SKM-1 treated with dmso at 0.1 percent for 144 hours (cell line): Measurements from ENCODE around the gene ZNF236.

Experiments
- DNase-seq: peaks from one replicate; lab custom pipeline; 2025; ENCODE audit not compliant: unreplicated experiment; lab: John Stamatoyannopoulos, UW

The ZNF236 gene

DNA sequence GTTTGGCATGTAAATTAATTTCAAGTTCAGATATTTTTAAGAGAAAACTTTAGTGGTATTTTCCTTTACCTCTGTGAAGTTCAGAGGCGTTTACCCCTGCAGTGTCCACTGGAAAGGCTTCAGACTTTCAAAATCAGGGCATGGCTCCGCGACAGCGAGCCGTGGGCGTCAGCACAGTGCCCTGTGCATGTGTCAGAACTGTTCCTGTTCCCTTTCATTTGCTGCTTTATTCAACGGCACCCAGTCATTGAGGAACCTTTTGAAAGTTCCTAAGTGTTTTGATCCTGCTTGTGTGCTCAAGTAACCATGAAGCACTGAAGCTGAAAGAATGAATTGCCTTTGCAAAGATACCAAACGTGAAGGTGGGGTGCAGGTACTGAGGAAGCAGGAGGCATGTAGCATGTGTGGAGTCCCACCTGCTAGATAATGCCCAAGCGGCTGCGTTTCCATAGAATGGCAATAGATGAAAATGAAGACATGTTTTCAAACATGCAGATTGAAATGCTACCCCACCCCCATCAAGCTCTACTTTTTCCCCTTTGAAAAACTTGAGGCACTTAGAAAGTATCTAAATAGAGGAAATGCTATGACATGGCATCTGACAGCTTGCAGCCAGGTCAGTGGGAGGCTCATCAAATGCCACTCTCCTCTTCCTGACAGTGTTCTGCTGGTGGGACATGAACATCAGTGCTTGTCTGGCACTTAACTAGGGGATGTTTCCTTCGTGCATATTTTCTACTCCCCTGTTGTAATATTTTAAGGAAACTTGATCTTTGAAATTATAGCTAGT lies 148.6 kb downstream of the ZNF236 start:
- no peak for DNase-seq

DNA sequence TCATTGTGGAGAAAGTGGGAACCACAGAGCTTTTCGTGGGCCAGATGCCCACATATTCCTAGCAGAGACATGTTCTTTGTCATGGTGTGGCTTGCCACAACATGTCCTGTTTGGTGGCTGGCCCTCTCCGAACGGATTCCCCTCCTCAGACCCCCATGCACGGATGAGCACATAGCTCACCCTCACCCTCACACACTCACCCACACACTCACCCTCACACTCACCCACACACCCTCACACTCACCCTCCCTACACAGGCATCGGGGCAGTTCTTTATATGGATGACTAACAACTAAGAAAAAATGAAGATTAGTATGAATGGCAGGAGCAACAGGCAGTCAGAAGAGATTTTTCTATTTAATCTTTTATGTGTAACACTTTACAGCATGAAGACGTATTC lies 149.9 kb downstream of the ZNF236 start:
- DNase-seq = no peak

DNA sequence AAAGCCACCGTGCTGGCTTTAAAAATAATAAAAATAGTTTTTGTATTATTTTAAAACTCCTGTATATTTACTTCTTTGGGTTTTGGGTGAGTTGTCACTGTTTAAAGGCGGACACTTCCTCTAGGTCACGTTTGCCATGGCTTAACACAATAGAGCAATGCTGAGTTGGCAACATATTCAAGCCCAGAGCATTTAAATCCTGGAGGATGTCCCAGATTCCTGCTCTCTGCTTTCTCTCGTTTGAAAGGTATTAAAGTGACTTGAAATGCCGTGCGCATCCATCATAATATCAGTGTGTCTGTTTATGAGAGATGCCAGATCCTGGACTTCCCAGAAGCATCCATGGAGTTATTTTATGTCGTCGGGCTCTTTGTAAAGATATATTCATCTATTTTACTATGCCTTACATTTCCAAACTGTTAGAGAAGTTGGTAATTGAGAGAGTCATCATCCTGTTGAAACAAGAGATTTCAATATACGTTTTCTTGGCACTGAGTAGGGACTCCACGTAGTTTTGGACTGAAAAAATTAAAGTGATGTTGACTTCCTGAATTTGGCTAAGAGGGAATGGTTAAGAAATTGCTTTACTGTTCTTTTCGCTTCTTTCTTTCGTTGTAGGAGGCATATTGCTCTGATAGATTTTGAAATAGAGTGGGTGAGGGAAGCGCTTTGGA lies 150.6 kb downstream of the ZNF236 start:
- DNase-seq = no peak

DNA sequence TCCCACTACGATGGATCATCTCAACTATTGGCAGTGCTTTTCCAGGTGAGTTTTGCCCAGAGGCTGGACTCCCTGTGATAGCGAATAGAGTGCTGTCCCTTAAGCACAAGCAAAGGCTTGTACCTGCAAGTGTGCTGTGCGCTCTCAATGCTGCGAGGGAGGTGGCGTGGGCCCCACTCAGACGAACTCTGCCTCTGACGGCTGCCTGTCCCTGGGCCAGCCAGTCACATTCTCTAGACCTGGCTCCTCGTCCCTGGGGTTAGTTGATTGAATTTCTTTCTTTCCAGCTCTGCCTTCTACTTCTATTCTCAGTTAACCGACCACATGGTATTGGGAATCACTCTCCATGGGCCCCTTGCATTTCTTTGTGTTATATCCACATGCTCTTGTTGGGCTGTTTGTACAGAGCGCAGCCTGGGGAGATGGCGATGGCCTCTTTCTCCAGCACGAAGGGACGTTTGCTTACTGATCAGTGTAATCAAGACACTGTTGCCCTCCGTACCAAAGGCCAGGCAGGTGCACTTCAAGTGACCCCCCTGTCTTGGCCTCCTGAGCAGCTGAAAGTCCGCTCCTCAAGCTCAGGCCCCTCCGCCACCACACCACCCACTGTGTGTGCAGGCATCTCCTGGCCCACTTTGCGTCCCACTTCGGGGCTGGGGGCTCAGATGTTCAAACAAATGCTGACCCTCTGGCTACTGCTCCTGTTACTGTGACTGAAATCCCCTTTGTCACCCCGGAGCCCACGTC lies 151.3 kb downstream of the ZNF236 start:
- no peak for DNase-seq

DNA sequence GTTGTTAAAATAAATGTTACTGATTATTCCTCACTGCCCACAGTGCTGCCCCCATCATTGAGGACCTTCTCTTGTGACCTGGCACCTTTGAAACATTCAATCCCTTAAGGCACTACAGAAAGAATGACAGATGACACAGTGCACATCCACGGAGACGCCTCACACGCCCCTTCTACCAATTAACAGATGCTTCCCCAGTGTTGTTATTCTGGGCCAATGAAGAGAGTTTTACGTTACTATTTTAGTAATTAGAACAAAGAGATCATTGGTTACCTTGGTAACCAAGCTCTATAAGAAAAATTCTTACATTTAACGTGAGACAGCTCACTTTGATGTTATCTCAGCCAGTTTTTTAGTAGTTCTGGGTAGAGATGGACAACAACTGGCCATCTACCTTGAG lies 152.0 kb downstream of the ZNF236 start:
- no peak for DNase-seq

DNA sequence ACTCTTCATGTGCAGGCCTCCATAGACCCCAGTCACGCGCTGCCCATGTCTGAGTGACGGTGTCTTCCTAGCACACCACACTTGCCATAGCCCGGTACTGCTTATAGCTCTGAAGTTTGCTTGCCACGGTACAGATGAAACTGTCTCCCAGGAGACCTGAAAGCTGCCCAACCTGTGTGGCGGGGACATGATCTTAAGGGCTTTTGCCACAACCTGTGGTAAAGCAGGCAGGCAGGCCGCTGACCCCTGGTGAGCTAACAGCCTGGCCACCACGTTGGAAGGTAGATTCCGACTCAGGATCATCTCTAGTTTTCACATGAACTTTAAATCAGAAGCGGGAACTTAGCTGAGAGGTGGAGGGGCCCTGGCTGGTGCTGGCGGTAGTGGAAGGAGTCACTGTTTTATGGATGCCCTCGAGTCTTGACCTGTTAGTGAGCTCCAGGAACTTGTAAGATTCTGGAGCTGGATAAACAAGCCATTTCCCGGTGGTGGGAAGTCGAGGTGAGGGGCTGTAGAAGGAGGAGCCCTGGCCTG lies 153.3 kb downstream of the ZNF236 start:
- no peak for DNase-seq

DNA sequence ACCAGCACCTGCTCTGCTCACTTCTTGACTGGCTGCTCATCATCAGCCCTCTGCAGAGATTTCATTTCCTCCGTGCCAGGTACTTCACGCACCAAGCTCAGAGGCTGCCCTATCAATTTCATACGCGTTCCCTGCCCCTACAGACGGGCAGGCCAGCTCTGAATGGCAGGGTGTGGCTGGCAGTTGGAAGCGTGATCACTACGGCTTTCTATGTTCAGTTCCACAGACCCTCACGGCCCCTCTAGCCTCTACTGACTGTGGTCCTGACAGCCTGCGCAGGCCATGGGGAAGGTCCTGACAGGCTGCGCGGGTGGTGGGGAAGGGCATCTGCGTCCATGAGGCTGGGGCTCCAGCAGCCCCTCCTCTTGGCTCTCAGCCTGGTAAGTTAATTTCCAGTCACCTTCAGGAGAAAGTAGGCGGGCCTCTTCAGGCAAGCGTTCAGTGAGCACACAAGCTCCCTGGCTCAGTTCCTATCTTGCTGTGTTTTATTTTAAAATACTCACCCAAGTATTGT lies 154.8 kb downstream of the ZNF236 start:
- DNase-seq = no peak

DNA sequence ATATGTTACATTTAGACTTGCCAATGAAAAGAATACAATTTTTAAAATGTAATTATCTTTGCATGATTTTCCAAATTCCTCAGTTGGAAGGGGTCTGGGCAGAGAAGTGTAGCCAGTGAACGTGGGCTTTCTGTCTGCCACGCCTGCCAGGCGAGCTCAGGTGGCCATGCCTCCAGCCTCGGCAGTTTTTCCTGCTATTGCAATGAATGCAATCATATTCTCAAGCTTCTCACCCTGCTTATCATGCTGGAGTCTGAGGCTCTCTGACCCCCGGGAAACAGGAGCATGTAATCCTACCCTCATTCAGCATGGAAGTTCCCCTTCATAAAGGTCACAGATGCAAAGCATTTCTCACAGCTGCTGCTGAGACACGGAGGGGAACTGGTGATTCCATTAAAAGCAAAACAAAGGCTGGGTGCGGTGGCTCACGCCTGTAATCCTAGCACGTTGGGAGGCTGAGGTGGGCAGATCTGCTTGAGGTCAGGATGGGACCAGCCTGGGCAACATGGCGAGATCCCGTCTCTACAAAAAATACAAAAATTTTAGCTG lies 155.4 kb downstream of the ZNF236 start:
- DNase-seq = no peak

DNA sequence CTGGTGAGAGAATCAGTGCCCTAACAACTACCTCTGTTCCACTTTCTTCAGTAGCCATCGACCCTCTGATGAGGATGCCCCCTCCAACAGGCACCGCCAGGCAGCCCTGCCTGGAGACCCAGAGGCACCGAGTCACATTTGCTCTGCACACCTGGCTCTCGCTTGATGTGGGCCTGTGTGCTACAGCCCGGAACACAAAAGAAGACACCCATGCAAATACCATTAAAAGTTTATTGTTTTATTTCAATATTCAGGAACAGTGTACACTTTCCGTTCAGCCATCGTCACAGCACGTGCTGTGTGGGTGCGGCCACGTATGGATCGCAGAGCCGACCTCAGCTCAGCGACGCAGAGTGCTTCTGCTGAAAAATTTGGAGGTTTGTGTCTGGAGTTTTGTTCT lies 156.3 kb downstream of the ZNF236 start:
- no peak for DNase-seq

DNA sequence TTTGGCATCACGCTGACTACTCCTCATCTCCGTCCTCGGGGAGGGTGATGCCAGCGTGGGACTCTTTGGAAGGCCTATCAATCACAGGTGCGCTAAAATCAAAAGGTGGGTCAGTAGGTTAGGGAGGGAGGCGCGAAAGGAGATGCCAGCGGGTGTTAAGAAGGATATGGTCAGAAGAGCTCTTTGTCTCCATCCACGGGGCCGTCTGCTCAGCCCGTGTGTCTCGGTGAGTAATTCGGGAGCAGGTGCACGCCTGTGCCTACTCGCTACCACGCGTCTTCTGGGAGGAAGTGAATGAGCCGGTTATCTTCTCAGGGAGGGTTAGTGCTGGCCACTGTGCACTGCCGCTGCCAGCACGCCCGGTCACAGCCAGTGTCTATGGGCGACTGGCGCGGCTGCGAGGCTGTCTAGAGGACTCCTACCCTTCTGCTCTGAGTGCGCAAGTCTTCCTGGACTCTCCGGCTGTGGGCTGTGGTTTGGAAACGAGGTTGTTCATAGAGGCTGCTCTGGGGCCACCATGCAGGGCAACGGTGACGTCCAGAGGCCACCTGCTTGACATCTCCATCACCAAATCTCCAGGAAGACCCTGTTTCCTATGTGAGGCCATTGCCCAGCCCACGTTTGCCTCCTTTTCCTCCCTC lies 156.9 kb downstream of the ZNF236 start:
- no peak for DNase-seq

DNA sequence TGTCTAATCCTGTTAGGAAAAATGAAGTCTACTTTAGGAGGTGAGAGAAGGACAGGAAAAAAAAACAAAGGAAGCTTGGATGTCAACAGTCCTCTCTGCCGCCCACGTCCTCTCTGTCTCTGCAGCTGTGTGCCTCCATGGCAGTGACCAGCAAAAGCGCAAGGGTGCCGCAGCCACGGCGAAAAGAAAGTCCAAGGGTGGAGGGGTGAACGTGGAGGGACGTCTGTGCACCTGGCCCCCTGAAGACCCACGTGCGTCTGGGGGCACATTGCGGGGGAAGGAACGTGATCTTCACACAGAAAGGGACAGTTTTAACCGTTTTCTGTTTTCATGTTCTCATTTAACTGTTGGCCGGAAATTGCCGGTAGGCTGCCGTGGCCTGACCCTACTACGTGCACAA lies 157.5 kb downstream of the ZNF236 start:
- no peak for DNase-seq

DNA sequence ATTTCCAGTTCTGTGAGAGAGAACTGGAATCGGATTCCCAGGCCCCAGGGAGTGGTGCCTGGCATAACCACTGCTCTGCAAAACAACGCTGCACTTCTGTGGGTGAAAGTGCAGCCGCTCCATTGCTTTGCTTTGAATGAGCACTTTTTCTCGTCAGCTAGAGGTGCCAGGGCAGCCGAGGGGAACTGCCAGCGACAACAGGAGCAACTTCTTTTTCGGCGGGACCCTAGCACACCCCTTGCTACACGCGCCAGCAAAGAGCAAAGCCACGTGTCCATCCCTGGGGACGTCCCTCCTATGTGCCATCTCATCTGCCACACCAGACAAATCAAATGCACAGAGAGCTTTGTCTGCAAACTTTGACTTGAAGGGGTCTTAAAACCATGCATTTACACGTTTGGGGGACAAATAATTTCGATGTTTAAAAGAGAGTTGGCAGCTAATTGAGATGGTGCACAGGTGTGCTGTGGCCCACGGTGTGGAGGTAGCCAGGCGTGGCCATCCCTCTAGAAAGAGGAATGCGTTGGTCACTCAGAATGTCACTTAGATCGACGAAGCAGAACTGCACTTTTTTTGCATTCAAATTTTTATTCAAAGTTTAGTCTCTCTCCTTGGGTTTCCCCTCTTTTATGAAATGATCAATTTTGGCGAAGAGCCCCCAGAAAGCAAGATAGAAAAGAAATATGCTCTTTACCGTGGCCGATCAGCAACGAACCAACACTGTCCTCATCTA lies 158.5 kb downstream of the ZNF236 start:
- no peak for DNase-seq

DNA sequence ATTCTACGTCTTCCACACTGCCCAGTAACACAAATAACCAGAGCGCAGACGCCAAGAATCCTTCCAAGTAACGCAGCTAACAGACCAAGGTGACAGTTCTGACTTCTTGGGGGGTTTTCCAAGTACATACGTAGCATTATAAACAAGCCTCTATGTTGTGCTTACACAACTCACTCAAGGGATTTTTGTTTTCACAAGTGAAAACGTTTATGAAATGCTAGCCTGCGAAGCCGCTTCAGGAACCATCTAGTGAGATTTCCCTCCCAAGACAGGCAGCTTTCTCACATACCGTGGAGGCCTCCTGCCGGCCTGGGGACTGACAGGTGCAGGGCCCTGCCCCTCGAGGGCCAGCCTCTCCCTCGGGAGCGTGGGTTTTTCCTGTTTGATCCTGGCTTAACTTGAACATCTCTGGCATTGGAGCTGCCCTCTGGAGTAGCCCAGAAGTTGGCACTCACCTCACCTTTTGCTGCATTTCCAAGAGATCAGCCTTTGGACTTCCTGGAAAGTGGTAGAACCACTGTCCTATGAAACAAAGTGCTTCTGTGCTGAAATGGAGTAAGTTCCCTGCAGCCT lies 159.1 kb downstream of the ZNF236 start:
- DNase-seq = no peak

DNA sequence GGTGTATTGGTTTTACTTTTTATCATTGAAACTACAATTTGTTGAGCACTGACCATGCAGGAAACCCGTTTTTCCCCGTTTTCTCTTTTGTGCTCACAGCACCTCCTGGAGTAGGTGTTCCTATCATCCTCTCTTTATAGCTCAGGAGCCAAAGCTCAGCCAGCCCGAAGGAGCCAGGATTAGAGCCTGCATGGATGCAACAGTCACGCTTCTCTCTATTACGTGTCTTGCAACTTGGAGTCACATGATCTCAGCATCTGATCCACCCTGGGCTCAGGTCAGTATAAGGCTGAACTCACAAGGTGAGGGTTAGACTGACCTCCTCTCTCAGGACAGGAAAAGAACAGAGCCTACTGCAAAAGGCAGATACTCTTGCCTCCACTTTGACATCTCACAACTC lies 159.7 kb downstream of the ZNF236 start:
- no peak for DNase-seq

DNA sequence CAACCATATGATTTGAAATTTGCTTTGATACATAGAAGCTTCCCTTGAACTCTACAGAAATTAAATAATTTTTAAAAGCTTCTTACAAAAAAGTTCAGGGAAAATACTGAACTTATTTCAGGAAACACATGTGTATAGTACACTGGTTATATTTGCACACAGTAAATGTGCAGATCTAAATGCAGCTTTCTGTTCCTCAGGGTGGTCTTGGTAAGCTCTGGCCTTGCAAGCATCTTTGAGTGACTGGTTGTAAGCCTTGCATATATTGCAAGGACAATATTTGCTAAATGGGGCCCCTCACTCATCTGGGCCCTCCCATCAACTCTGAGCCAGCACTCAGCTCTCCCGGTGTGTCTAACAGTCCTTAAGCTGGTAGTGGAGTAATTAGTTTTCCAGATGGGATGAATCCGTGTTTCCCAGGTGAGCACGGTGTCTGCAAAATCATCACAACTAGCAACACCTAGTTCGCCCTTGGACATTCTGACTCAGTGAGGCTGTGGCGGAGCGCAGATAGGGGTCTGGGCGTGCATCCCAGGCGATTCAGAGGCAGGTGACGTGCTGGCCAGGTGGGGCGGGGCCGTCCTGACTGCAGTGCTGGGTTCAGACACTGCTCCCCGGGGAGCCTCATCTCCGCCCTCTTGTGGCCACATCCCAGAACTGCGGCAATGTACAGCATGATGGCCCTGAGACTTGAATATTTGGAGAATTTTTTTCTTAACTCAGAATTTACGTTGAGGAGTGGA lies 160.7 kb downstream of the ZNF236 start:
- peak; percentile 66 for DNase-seq

DNA sequence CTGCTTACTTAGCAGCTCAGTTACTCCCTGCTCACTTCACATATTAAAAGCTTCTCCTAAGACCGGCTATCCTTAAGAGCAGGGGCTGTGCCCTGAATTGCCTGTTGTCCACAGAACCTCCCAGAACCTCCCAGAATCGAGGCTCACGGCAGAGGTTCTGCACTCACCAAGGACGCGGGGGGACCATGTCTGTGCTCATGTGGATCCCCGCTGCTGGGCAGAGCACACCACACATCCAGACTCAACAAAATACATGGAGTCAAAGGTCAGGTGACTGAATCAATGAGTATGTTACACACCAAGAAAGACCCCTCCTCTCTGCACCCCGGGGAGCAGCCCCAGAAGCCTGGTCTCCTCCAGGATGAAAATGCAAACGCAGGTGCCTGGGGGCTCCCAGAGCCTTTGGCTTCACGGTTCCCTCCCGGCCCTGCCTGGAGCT lies 161.3 kb downstream of the ZNF236 start:
- no peak for DNase-seq

DNA sequence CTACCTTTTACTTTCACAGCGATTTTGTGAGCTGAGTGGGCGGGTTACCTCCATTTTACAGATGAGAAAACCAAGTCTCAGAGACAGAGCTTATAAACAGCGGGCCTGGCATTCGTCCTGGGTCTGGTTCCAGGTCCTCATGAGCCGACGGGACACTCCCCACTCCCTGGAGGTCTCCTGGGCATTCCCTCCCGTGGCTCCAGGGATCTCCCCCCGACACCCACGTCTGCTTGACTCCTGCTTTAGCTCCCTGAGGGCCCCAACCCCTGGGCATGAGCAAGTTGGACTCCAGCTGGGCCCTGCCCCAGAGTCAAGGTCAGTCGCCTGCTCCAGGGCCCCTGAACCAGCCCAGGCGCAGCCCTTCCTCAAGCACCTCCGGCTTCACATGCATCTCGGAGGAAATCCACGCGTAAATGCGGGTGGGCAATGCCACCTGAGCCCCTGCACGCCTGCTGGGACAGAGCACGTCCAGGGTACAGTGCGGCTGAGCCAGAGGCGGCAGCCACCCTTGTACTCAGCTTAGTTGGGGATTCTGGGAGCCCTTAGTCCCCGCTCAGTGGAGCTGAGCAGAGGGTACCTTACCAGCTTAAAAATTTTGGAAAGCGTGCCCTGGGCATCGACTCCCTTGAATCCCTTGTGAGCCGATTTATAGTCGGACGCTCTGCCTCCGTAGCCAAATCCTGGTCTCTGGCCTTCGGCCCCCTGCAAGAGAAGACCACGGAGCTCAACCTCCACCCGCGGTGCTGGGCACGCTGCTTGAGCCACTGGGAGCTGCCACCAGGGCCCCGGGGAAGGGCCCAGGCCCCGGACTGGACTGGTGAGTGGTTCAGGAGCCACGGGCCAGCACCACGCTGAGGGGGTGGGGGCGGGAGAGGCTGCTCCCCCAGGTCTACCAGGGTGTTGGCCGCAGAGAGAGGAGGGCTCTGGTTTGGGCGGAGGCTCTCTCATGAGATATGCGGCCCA lies 162.1 kb downstream of the ZNF236 start:
- no peak for DNase-seq
